Thymus (tissue), 11 donors: ENCODE results near the gene LARP6. TPM values are rescaled to one million over a fixed set of nuclear protein-coding genes. Genes with fewer than 3 reads are reported as not detected.

Experiments used
- DNase-seq, 9 donors: peaks; one replicate each; pipeline ENCODE4 v3.0.0-alpha.2; 2013; ENCODE audit warnings: low spot score in 9 of 9, low read depth in 6 of 9, missing footprints in 1 of 9
- H3K27ac ChIP-seq, 2 donors: one replicate each; pipeline ENCODE4 v1.5.1; 2013; ENCODE audit warnings: control low read depth in 1 of 2, low read depth in 1 of 2, low read length in 1 of 2, mild to moderate bottlenecking in 1 of 2, moderate library complexity in 1 of 2
- H3K27me3 ChIP-seq, 2 donors: one replicate each; pipeline ENCODE4 v1.5.1; 2013; ENCODE audit warnings: low read length in 1 of 2; ENCODE audit not compliant: control insufficient read depth in 2 of 2, insufficient read depth in 1 of 2
- H3K36me3 ChIP-seq, 2 donors: one replicate each; pipeline ENCODE4 v1.5.1; 2013; ENCODE audit warnings: low read length in 1 of 2, mild to moderate bottlenecking in 1 of 2, moderate library complexity in 1 of 2; ENCODE audit not compliant: control insufficient read depth in 2 of 2, insufficient read depth in 2 of 2
- H3K4me1 ChIP-seq, 2 donors: one replicate each; pipeline ENCODE4 v1.5.1; 2013; ENCODE audit warnings: low read length in 2 of 2; ENCODE audit not compliant: control insufficient read depth in 2 of 2, insufficient read depth in 2 of 2
- H3K4me3 ChIP-seq, 2 donors: one replicate each; pipeline ENCODE4 v1.5.1; 2013; ENCODE audit warnings: low read length in 2 of 2, control low read depth in 1 of 2, mild to moderate bottlenecking in 1 of 2
- H3K9me3 ChIP-seq, 2 donors: one replicate each; pipeline ENCODE4 v1.5.1; 2013; ENCODE audit warnings: low read length in 1 of 2, mild to moderate bottlenecking in 1 of 2; ENCODE audit not compliant: control insufficient read depth in 2 of 2, insufficient read depth in 1 of 2
- WGBS: extraction: QIAGEN DNeasy Blood & Tissue Kit; methylation state at CpG from one replicate; pipeline ENCODE4 v1.1.7; 2013; 5-methylcytosine and 5-hydroxymethylcytosine counted together
- polyA plus RNA-seq: library from polyadenylated mRNA; stranded (reverse); fragments of 200-250 nt; gene quantifications from one replicate; pipeline ENCODE4 v1.2.3, GENCODE V29; 2013
- total RNA-seq: library from RNA; stranded (reverse); fragments of 120-200 nt; gene quantifications from one replicate; pipeline ENCODE4 v1.2.4, GENCODE V29; 2013
- donor health status: healthy.

LARP6 gene
- total and polyA plus RNA-seq, 2 donors = 6.3 to 12.4 TPM

DNA sequence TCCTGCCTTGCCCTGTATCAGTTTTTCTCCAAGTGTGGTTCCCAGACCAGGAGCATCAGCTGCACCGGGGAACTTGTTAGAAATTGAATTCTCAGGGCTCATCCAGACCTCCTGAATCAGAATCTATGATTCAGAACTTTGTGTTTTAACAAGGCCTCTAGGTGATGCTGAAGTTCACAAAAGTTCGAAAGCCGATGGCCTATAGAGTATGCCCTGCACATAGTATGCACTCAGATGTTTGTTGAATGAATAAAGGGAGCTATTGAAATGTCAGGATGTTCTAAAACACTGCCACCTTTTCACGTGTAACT, 664 bp upstream of the LARP6 start:
- Histone ChIP-seq H3K4me1 (peaks cover 3 to 9% of the 10 kb centered on the region in 2 donors), H3K9me3 (no peaks in the 10 kb centered on the region)
- 54% methylated on average over 4 of the region's 4 CpGs for WGBS

GRCh38 chr15:70853318-70853972, 512 bp downstream of the LARP6 start:
- H3K27me3 ChIP-seq = peaks cover 27 to 56% of the 10 kb centered on the region in 2 donors
- WGBS = 12% methylated on average over 54 of the region's 54 CpGs
- no peaks in the 10 kb centered on the region for H3K9me3 ChIP-seq
- no peaks in the 10 kb centered on the region for H3K36me3 ChIP-seq
- H3K4me1 ChIP-seq = peaks cover 3 to 9% of the 10 kb centered on the region in 2 donors
- peak overlapping the region; percentile 18 to 41 for H3K27ac ChIP-seq
- H3K4me3 ChIP-seq = peak overlapping the region; percentile 41 to 65
- DNase-seq = peak in 1 of 9 donors; percentile 11

More for the DNA sequence above, 664 bp upstream of the LARP6 start:
- DNase-seq = no peak
- peak overlapping the region in 1 of 2 donors; percentile 29 for H3K4me3 ChIP-seq
- H3K27ac ChIP-seq = peak overlapping the region in 1 of 2 donors; percentile 57
- H3K27me3 ChIP-seq = peaks cover 27 to 55% of the 10 kb centered on the region in 2 donors
- H3K36me3 ChIP-seq = no peaks in the 10 kb centered on the region

DNA sequence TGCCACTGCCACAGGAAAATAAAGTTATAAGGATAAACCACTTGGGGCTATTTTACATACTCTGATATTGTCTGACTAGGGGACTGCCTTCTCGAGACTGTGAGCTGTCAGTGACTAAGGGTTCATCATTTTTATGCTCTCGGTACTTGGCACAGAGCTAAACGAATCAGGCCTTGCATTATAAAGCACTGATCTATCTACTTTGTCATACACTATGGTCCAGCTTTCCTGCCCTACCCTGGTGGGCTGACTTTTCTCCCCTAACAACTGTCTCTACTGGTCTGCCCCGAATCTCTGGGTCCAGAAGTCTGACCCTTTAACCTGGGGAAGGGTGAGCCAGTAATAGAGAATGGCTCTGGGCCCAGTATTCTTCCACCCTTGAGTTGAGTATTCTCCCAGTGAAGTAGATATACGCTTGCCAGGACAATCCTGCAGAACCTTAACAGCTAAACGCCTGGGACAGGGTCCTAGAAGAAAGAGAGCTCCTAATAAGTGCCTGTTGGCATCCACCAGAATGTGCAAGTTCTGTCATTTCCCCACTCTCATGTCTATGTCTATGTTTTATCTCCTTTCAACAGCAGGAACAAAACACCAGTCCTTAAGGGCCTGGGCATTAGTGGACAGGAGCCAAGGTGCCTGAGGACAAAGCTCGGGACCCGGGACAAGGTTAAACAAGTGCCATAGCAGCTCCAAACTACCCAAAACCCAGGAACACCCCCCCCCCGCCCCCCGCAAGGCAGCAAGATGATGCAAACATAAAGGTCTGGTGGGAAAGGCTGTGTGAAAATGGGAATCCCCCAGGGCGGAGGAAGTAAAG, 1.2 kb downstream of the LARP6 start:
- peaks cover 3 to 9% of the 10 kb centered on the region in 2 donors for H3K4me1 ChIP-seq
- no peak for DNase-seq
- no peaks in the 10 kb centered on the region for H3K9me3 ChIP-seq
- H3K36me3 ChIP-seq = no peaks in the 10 kb centered on the region
- peaks cover 27 to 56% of the 10 kb centered on the region in 2 donors for H3K27me3 ChIP-seq
- H3K27ac ChIP-seq = peak overlapping the region in 1 of 2 donors; percentile 41
- 89% methylated on average over 11 of the region's 11 CpGs for WGBS
- H3K4me3 ChIP-seq = peak overlapping the region; percentile 41 to 65

- 94% methylated on average over 6 of the region's 6 CpGs for WGBS
- Histone ChIP-seq H3K4me3 (no peak overlapping the region), H3K27me3 (peaks cover 27 to 56% of the 10 kb centered on the region in 2 donors), H3K4me1 (peaks cover 3 to 9% of the 10 kb centered on the region in 2 donors), H3K36me3 (no peaks in the 10 kb centered on the region), H3K27ac (no peak overlapping the region), H3K9me3 (no peaks in the 10 kb centered on the region)
- DNase-seq = no peak
These were observed 2.1 kb downstream of the LARP6 start for GRCh38 chr15:70851889-70852288.

DNA sequence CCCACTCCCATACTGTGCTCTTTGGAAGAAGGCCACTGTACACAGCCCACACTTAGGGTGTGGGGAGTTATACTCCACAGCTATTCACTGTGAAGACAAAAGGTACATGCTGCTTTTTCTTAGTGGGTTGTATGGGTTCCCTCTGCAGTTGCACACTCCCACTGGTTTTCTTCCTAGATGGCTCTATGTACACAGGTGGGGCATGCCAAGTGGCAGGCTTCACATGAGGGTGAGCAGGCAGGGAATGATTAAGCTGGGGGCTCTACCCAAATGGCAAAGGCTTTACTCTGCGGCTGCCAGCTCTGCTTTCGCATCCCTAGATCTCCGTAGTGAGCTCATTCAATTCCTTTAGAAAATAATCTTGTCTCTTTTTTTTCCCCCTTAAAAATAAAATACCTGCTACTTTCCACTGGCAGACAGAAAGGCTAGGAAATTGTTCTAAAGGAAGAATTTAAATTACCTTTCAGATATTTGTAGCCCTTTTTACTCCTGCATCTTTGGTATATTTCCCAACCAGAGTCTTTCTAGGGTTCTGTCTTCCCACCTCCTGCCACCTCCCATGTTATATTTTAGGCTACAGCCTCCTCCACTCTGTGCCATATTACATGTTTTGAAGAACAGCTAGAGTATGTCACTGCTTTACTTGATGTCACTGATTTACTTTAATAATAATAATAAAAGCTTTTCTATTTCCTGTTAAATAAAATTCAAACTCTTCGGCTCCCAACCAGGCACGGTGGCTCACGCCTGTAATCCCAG, 8.2 kb downstream of the LARP6 start:
- Histone ChIP-seq H3K36me3 (no peaks in the 10 kb centered on the region), H3K4me1 (no peaks in the 10 kb centered on the region)

GRCh38 chr15:70837476-70837875, 16.5 kb downstream of the LARP6 start:
- WGBS = 94% methylated on average over 2 of the region's 2 CpGs
- DNase-seq = no peak
- peaks cover 0 to 6% of the 10 kb centered on the region in 2 donors for H3K4me1 ChIP-seq
- H3K27me3 ChIP-seq = no peaks in the 10 kb centered on the region
- no peaks in the 10 kb centered on the region for H3K9me3 ChIP-seq
- H3K36me3 ChIP-seq = no peaks in the 10 kb centered on the region
- no peak overlapping the region for H3K4me3 ChIP-seq
- H3K27ac ChIP-seq = no peak overlapping the region

More for the DNA sequence above, 8.2 kb downstream of the LARP6 start:
- Histone ChIP-seq H3K9me3 (no peaks in the 10 kb centered on the region), H3K4me3 (no peak overlapping the region), H3K27me3 (peaks cover 2 to 5% of the 10 kb centered on the region in 2 donors), H3K27ac (no peak overlapping the region)
- DNase-seq = no peak
- 98% methylated on average over 6 of the region's 6 CpGs for WGBS

GRCh38 chr15:70835841-70836240, 18.1 kb downstream of the LARP6 start:
- H3K9me3 ChIP-seq = no peaks in the 10 kb centered on the region
- WGBS = 94% methylated on average over 3 of the region's 3 CpGs
- H3K4me3 ChIP-seq = no peak overlapping the region
- H3K27me3 ChIP-seq = no peaks in the 10 kb centered on the region
- H3K27ac ChIP-seq = no peak overlapping the region
- peaks cover 0 to 6% of the 10 kb centered on the region in 2 donors for H3K4me1 ChIP-seq
- H3K36me3 ChIP-seq = no peaks in the 10 kb centered on the region
- DNase-seq = no peak

DNA sequence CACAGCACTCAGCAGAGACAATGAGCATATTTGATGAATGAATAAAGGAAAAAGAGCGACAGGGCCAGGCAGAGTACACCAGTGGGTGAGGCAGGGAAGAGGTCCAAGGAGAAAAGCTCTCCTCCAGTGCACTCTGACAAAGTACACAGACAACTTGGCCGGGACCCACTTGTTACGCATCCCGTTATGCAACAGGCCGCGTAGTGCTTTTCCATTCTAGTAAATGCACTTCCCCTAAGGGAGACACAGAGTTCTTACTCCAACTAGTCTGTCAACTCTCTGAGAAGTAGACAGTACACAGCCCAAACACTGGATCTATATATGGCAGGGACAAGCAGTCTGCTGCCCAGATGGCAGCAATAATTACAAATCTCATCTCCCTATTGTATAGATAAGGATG, 18.5 kb downstream of the LARP6 start:
- Histone ChIP-seq H3K9me3 (no peaks in the 10 kb centered on the region), H3K27me3 (no peaks in the 10 kb centered on the region), H3K36me3 (no peaks in the 10 kb centered on the region), H3K27ac (no peak overlapping the region), H3K4me3 (no peak overlapping the region), H3K4me1 (peaks cover 0 to 6% of the 10 kb centered on the region in 2 donors)
- WGBS = 95% methylated on average over 6 of the region's 6 CpGs
- no peak for DNase-seq

DNA sequence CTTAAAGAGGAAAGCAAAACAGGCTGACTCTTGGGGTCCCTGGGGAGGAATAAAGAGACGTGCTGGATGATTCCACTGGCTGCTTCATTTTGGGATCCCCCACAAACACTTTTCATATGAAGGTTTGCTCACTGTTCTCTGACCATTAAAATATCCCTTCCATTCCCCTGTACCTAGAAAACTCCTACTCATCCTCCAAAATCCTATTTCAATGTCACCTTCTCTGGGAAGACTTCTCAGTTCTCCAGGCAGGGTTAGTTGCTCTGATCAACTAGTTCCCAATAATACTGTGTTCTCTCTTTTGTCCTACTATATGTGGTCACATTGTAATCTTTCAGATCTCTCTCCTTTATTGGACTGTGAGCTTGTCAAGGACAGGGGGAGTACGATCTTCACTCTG, 19.0 kb downstream of the LARP6 start:
- Histone ChIP-seq H3K4me1 (peaks cover 0 to 6% of the 10 kb centered on the region in 2 donors), H3K36me3 (no peaks in the 10 kb centered on the region), H3K9me3 (no peaks in the 10 kb centered on the region), H3K27me3 (no peaks in the 10 kb centered on the region), H3K4me3 (no peak overlapping the region), H3K27ac (no peak overlapping the region)
- 92% methylated on average over 2 of the region's 2 CpGs for WGBS
- DNase-seq = no peak
